Hepatocyte (in vitro differentiated cells): ENCODE data around the gene FBP1. TPM values are rescaled to one million over a fixed set of nuclear protein-coding genes. Genes with fewer than 3 reads are reported as not detected.
"Not testable (repeated sequence)": the region's sequence is repeated elsewhere in the genome, so short reads cannot be mapped to it uniquely, and the experiment has no call there.

ENCODE experiments used
- DNase-seq: peaks from one replicate; pipeline ENCODE4 v3.0.0-alpha.2; 2016; ENCODE audit warnings: low spot score
- H2AFZ ChIP-seq: fragments of 200-600 bp; sonication (generic); 2 replicates; pipeline ENCODE4 v1.6.0; 2016; ENCODE audit warnings: antibody characterized with exemption, mild to moderate bottlenecking
- H3K27ac ChIP-seq: fragments of 200-600 bp; sonication (generic); 2 replicates; pipeline ENCODE4 v1.5.1; 2016; ENCODE audit warnings: mild to moderate bottlenecking
- H3K27me3 ChIP-seq: fragments of 200-600 bp; sonication (generic); 2 replicates; pipeline ENCODE4 v1.6.1; 2016
- H3K36me3 ChIP-seq: fragments of 200-600 bp; sonication (generic); replicated peaks from 2 replicates; pipeline ENCODE4 v1.5.1; 2016; ENCODE audit warnings: low read depth; ENCODE audit not compliant: insufficient read depth
- H3K4me1 ChIP-seq: fragments of 200-600 bp; sonication (generic); 2 replicates; pipeline ENCODE4 v1.5.1; 2016; ENCODE audit warnings: mild to moderate bottlenecking, moderate library complexity; ENCODE audit not compliant: insufficient read depth
- H3K4me2 ChIP-seq: fragments of 200-600 bp; sonication (generic); 2 replicates; pipeline ENCODE4 v1.6.0; 2016
- H3K4me3 ChIP-seq: fragments of 200-600 bp; sonication (generic); 2 replicates; pipeline ENCODE4 v1.5.1; 2016; ENCODE audit warnings: mild to moderate bottlenecking
- H3K79me2 ChIP-seq: fragments of 200-600 bp; sonication (generic); 2 replicates; pipeline ENCODE4 v1.6.0; 2017; ENCODE audit warnings: mild to moderate bottlenecking
- H3K9me2 ChIP-seq: fragments of 200-600 bp; sonication (generic); replicated peaks from 2 replicates; pipeline ENCODE4 v1.6.0; 2017; ENCODE audit warnings: mild to moderate bottlenecking; ENCODE audit not compliant: insufficient read depth
- H3K9me3 ChIP-seq: fragments of 200-600 bp; sonication (generic); 2 replicates; pipeline ENCODE4 v1.5.1; 2016; ENCODE audit warnings: low read depth, mild to moderate bottlenecking
- H4K20me1 ChIP-seq: fragments of 200-600 bp; sonication (generic); 2 replicates; pipeline ENCODE4 v1.6.0; 2016; ENCODE audit warnings: mild to moderate bottlenecking; ENCODE audit not compliant: insufficient read depth, poor library complexity, severe bottlenecking
- EZH2 ChIP-seq: fragments of 200-600 bp; sonication (generic); IDR thresholded peaks from 2 replicates; pipeline ENCODE4 v1.6.1; 2016; ENCODE audit warnings: antibody characterized with exemption, mild to moderate bottlenecking, borderline replicate concordance
- EZH2phosphoT487 ChIP-seq: fragments of 200-600 bp; sonication (generic); IDR thresholded peaks from one replicate; pipeline ENCODE4 v1.6.1; 2018; ENCODE audit warnings: antibody characterized with exemption, mild to moderate bottlenecking, low read depth, moderate library complexity; ENCODE audit not compliant: unreplicated experiment, severe bottlenecking
- whole genome bisulfite sequencing: methylation state at CpG from one replicate; pipeline ENCODE4 v1.1.6; 2016; ENCODE audit warnings: low lambda C conversion rate; ENCODE audit errors: missing lambda C conversion rate; 5-methylcytosine and 5-hydroxymethylcytosine counted together
- polyA plus RNA-seq: library from polyadenylated mRNA; unstranded; fragments of >200 nt; fragmentation: Nextera tagmentation; extraction: Ambion mirVana; gene quantifications from 2 replicates; pipeline ENCODE4 v1.2.1, GENCODE V29; 2016
- total RNA-seq: library from RNA; depleted of rRNA; stranded (reverse); fragments of >200 nt; gene quantifications from 2 replicates; pipeline ENCODE4 v1.2.3, GENCODE V29; 2014
- TF ChIP-seq, protein P1 (sequence below): fragments of 200-600 bp; sonication (generic); IDR thresholded peaks from 2 replicates; pipeline ENCODE4 v1.5.1; 2016; ENCODE audit warnings: antibody characterized with exemption, mild to moderate bottlenecking; ENCODE audit not compliant: poor library complexity

Gene FBP1
- total and polyA plus RNA-seq, 2 experiments from 2014 or later = 31.2 to 65.3 TPM

DNA sequence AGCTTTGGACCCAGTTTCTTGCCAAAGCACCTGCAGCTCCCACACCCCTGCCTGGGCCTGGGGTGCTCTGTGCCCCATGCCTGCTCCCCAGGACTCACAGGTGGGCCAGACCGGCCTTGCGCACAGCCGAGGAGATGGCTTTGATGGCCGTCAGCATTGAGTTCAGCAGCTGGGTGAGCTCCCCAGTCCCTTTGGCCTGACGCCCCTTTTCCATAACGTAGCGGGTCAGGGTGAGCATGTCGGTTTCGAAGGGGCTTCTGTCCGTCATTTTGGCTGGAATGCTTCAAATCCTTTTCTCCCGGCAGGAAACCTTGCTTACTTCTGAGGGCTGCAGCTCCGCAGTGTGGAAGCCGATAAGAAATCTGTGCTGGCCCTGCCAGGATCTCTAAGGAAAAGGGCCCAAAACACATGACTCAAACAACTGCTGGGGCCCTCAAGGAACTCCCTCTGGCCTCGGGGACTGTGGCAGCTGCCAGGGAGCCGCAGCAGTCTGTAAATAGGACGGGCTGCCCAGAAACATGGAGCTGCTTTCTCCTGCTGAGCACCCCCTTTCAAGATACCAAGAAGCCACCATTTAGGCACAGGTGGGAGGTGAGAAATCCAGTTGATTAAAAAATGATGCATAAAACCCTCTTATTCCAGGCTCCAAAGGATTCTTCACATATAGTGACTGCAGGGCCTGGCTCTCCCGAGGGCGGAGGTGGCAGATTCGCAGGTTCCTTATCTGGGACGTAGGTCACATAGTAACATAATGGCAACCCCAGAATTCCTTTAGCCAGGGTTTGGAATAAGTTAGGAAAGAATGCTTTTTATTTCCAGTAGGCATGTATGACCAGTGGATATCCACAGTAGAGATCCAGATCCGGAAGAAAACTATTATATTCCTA, 45.6 kb downstream of the FBP1 start, which contains the start of gene FBP2:
Gene FBP2 (minus strand): TSS at position 366 of the 887 bp plus-strand sequence. CDS start 98 bp downstream, at position 268.
- Histone ChIP-seq H3K27me3 (no peaks in the 10 kb centered on the region), H3K79me2 (no peaks in the 10 kb centered on the region), H4K20me1 (no peaks in the 10 kb centered on the region), H3K9me2 (no peaks in the 10 kb centered on the region), H3K36me3 (no peaks in the 10 kb centered on the region), H3K27ac (no peak within 1 kb of the TSS), H3K4me2 (no peak within 1 kb of the TSS), H3K4me1 (no peaks in the 10 kb centered on the region), H3K9me3 (no peaks in the 10 kb centered on the region), H3K4me3 (no peak within 1 kb of the TSS), H2AFZ (no peak within 1 kb of the TSS)
- TF ChIP-seq EZH2phosphoT487 (no peak), EZH2 (no peak)
- TF ChIP-seq, protein P1, sequence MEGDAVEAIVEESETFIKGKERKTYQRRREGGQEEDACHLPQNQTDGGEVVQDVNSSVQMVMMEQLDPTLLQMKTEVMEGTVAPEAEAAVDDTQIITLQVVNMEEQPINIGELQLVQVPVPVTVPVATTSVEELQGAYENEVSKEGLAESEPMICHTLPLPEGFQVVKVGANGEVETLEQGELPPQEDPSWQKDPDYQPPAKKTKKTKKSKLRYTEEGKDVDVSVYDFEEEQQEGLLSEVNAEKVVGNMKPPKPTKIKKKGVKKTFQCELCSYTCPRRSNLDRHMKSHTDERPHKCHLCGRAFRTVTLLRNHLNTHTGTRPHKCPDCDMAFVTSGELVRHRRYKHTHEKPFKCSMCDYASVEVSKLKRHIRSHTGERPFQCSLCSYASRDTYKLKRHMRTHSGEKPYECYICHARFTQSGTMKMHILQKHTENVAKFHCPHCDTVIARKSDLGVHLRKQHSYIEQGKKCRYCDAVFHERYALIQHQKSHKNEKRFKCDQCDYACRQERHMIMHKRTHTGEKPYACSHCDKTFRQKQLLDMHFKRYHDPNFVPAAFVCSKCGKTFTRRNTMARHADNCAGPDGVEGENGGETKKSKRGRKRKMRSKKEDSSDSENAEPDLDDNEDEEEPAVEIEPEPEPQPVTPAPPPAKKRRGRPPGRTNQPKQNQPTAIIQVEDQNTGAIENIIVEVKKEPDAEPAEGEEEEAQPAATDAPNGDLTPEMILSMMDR = no peak
- no peak for DNase-seq
- WGBS = 77% methylated on average over 21 of the region's 21 CpGs

DNA sequence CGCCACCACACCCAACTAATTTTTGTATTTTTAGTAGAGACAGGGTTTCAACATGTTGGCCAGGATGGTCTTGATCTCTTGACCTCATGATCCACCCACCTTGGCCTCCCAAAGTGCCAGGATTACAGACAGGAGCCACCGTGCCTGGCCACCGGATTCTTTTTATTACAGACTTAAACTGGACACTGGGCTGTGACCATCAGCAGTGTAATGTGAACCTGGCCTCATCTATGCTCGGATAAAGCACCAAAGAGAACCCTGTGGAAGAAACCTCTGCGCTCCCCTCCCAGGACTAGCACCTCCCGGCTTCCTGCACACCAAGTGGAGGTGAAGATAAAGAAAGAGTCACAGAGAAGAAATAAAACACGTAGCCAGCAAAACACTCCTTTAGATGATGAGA, 46.6 kb downstream of the FBP1 start:
- not testable (repeated sequence) for DNase-seq, H2AFZ ChIP-seq, H3K4me1 ChIP-seq, H3K79me2 ChIP-seq, H3K9me3 ChIP-seq, H3K4me2 ChIP-seq, H3K27ac ChIP-seq, H3K9me2 ChIP-seq, H4K20me1 ChIP-seq, H3K27me3 ChIP-seq, H3K4me3 ChIP-seq, H3K36me3 ChIP-seq
- WGBS = 81% methylated on average over 7 of the region's 7 CpGs

DNA sequence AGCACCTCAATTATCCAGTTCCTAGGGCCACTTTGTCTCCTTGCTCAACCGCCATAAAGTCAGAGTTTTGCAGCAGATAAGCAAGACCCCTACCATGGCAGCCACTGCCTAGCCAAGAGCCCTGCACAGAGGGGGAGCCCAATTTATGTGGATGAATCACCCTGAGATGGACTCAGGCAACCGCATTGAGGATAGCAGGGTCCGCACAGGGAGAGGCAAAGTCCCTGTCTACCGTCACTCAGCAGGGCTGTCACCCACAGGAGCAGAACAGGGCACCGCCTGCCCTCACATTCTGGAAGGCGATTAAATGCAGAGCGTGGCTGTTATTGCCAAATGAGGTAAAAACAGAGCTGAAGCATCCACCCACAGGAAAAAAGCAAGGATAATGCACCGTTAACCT, 47.4 kb downstream of the FBP1 start:
- no peaks in the 10 kb centered on the region for H3K9me3 ChIP-seq
- H3K4me3 ChIP-seq = no peak overlapping the region
- no peaks in the 10 kb centered on the region for H3K79me2 ChIP-seq
- no peaks in the 10 kb centered on the region for H3K27me3 ChIP-seq
- no peaks in the 10 kb centered on the region for H3K9me2 ChIP-seq
- no peak overlapping the region for H3K27ac ChIP-seq
- no peak overlapping the region for H3K4me2 ChIP-seq
- TF ChIP-seq EZH2 (no peak), EZH2phosphoT487 (no peak)
- TF ChIP-seq, protein P1 = no peak
- no peaks in the 10 kb centered on the region for H3K36me3 ChIP-seq
- H4K20me1 ChIP-seq = no peaks in the 10 kb centered on the region
- 84% methylated on average over 8 of the region's 8 CpGs for WGBS
- H2AFZ ChIP-seq = no peak overlapping the region
- no peaks in the 10 kb centered on the region for H3K4me1 ChIP-seq
- DNase-seq = no peak

DNA sequence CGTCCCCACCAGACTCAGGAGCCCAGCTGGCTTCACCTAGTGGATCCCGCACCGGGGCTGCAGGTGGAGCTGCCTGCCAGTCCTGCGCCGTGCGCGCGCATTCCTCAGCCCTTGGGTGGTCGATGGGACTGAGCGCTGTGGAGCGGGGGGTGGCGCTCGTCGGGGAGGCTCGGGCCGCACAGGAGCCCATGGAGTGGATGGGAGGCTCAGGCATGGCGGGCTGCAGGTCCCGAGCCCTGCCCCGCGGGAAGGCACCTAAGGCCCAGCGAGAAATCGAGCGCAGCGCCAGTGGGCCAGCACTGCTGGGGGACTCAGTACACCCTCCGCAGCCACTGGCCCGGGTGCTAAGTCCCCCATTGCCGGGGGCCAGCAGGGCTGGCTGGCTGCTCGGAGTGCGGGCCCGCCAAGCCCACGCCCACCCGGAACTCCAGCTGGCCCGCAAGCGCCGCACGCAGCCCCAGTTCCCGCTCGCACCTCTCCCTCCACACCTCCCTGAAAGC, 48.2 kb downstream of the FBP1 start:
- H2AFZ ChIP-seq, H3K4me3 ChIP-seq, H3K9me2 ChIP-seq, DNase-seq, H3K27ac ChIP-seq, H3K27me3 ChIP-seq, H3K36me3 ChIP-seq, H4K20me1 ChIP-seq, H3K4me2 ChIP-seq, H3K9me3 ChIP-seq, H3K79me2 ChIP-seq, H3K4me1 ChIP-seq: not testable (repeated sequence)
- 96% methylated on average over 11 of the region's 38 CpGs for WGBS
